WTC11 (cell line): Measurements from ENCODE around the gene ITGB3. TPM values are rescaled to one million over a fixed set of nuclear protein-coding genes. Genes with fewer than 3 reads are reported as not detected.

Source experiments
- ATAC-seq: fragments of 200-7000 bp; cut with Tn5 transposase; 2 replicates; pipeline ENCODE4 v1.10.0; 2021; ENCODE audit warnings: mild to moderate bottlenecking, moderate library complexity
- CTCF ChIA-PET: fragments of 300-600 bp; sonication (Branson Sonifier 250); formaldehyde crosslinking; loops from one replicate; lab custom pipeline; 2021; ENCODE audit warnings: antibody characterized with exemption; lab: Charles Lee
- POLR2A ChIA-PET: fragments of 350-600 bp; sonication (Branson Sonifier 250); formaldehyde crosslinking; loops from one replicate; lab custom pipeline; 2021; ENCODE audit warnings: antibody characterized with exemption; lab: Charles Lee
- DNase-seq: peaks from one replicate; pipeline ENCODE4 v3.0.0; 2021; ENCODE audit warnings: low spot score
- H3K27ac Mint-ChIP-seq: 2 replicates; pipeline ENCODE4 v1.8.0; 2021; ENCODE audit warnings: mixed read lengths
- H3K27me3 Mint-ChIP-seq: 2 replicates; pipeline ENCODE4 v1.8.0; 2021; ENCODE audit warnings: low read depth, mild to moderate bottlenecking, moderate library complexity, mixed read lengths
- H3K36me3 Mint-ChIP-seq: 2 replicates; pipeline ENCODE4 v1.8.0; 2021; ENCODE audit warnings: mixed read lengths
- H3K4me1 Mint-ChIP-seq: 2 replicates; pipeline ENCODE4 v1.8.0; 2022; ENCODE audit warnings: mixed read lengths
- H3K4me3 Mint-ChIP-seq: 2 replicates; pipeline ENCODE4 v1.8.0; 2021; ENCODE audit warnings: mild to moderate bottlenecking, moderate library complexity, mixed read lengths
- H3K9me3 Mint-ChIP-seq: 2 replicates; pipeline ENCODE4 v1.8.0; 2021; ENCODE audit warnings: mixed read lengths
- CREB1 ChIP-seq: sonication (generic); formaldehyde crosslinking; IDR thresholded peaks from 2 replicates; pipeline ENCODE4 v1.8.0; 2023; ENCODE audit warnings: mild to moderate bottlenecking, missing genetic modification reagents
- ETV6 ChIP-seq: sonication (generic); formaldehyde crosslinking; IDR thresholded peaks from 2 replicates; pipeline ENCODE4 v1.8.1; 2022; ENCODE audit warnings: mild to moderate bottlenecking, missing genetic modification reagents
- FOXK1 ChIP-seq: sonication (generic); formaldehyde crosslinking; IDR thresholded peaks from 2 replicates; pipeline ENCODE4 v1.8.0; 2022; ENCODE audit warnings: mild to moderate bottlenecking, moderate library complexity, missing genetic modification reagents
- IRF2 ChIP-seq: sonication (generic); formaldehyde crosslinking; IDR thresholded peaks from 2 replicates; pipeline ENCODE4 v1.8.0; 2022; ENCODE audit warnings: low read depth, missing genetic modification reagents, borderline replicate concordance
- JAZF1 ChIP-seq: fragments of 250-450 bp; sonication (Bioruptor Pico); IDR thresholded peaks from 2 replicates; pipeline ENCODE4 v1.9.0; 2021; ENCODE audit warnings: moderate library complexity, mild to moderate bottlenecking, inconsistent platforms
- NR2C2 ChIP-seq: sonication (generic); formaldehyde crosslinking; IDR thresholded peaks from 2 replicates; pipeline ENCODE4 v1.8.0; 2022; ENCODE audit warnings: mild to moderate bottlenecking, missing genetic modification reagents
- NR3C1 ChIP-seq: sonication (generic); formaldehyde crosslinking; conservative IDR thresholded peaks from 2 replicates; pipeline ENCODE4 v1.8.1; 2023; ENCODE audit warnings: low read depth, mild to moderate bottlenecking, missing genetic modification reagents
- PRRX2 ChIP-seq: fragments of 250-450 bp; sonication (Bioruptor Pico); IDR thresholded peaks from 2 replicates; pipeline ENCODE4 v1.8.0; 2021; ENCODE audit warnings: mild to moderate bottlenecking
- TCF7 ChIP-seq: sonication (generic); formaldehyde crosslinking; IDR thresholded peaks from 2 replicates; pipeline ENCODE4 v1.8.0; 2022; ENCODE audit warnings: mild to moderate bottlenecking, low read depth, missing genetic modification reagents, moderate library complexity
- TP53 ChIP-seq: sonication (generic); formaldehyde crosslinking; IDR thresholded peaks from 2 replicates; pipeline ENCODE4 v1.8.1; 2023; ENCODE audit warnings: mild to moderate bottlenecking, missing genetic modification reagents
- ZNF138 ChIP-seq: sonication (generic); formaldehyde crosslinking; conservative IDR thresholded peaks from 2 replicates; pipeline ENCODE4 v1.8.1; 2022; ENCODE audit warnings: mild to moderate bottlenecking, moderate library complexity, missing genetic modification reagents
- ZNF232 ChIP-seq: sonication (generic); formaldehyde crosslinking; IDR thresholded peaks from 2 replicates; pipeline ENCODE4 v1.8.0; 2022; ENCODE audit warnings: mild to moderate bottlenecking, missing genetic modification reagents
- ZNF317 ChIP-seq: sonication (generic); formaldehyde crosslinking; IDR thresholded peaks from 2 replicates; pipeline ENCODE4 v1.8.1; 2023; ENCODE audit warnings: low read depth, mild to moderate bottlenecking, moderate library complexity, missing genetic modification reagents, borderline replicate concordance
- ZNF423 ChIP-seq: fragments of 250-450 bp; sonication (Bioruptor Pico); IDR thresholded peaks from 2 replicates; pipeline ENCODE4 v2.1.2; 2022; ENCODE audit warnings: mild to moderate bottlenecking, moderate library complexity
- ZNF671 ChIP-seq: fragments of 250-450 bp; sonication (Bioruptor Pico); IDR thresholded peaks from 2 replicates; pipeline ENCODE4 v1.8.0; 2021; ENCODE audit warnings: mild to moderate bottlenecking
- total RNA-seq: library from RNA; stranded (reverse); gene quantifications from 3 replicates; pipeline ENCODE4 v1.2.3, GENCODE V29; 2021
- TF ChIP-seq, protein P1 (sequence below): sonication (generic); formaldehyde crosslinking; IDR thresholded peaks from 2 replicates; pipeline ENCODE4 v1.8.0; 2022; ENCODE audit warnings: mild to moderate bottlenecking, missing genetic modification reagents
- TF ChIP-seq, protein P2 (sequence below): sonication (generic); formaldehyde crosslinking; IDR thresholded peaks from 2 replicates; pipeline ENCODE4 v1.8.0; 2023; ENCODE audit warnings: missing genetic modification reagents
- TF ChIP-seq, protein P3 (sequence below): sonication (generic); formaldehyde crosslinking; IDR thresholded peaks from 2 replicates; pipeline ENCODE4 v1.8.1; 2022; ENCODE audit warnings: missing genetic modification reagents, borderline replicate concordance
- TF ChIP-seq, protein P4 (sequence below): sonication (generic); formaldehyde crosslinking; IDR thresholded peaks from 2 replicates; pipeline ENCODE4 v1.8.0; 2022; ENCODE audit warnings: mild to moderate bottlenecking, missing genetic modification reagents
- TF ChIP-seq, protein P5 (sequence below): sonication (generic); formaldehyde crosslinking; IDR thresholded peaks from 2 replicates; pipeline ENCODE4 v1.8.1; 2023; ENCODE audit warnings: mild to moderate bottlenecking, missing genetic modification reagents, borderline replicate concordance
- TF ChIP-seq, protein P6 (sequence below): sonication (generic); formaldehyde crosslinking; IDR thresholded peaks from 2 replicates; pipeline ENCODE4 v1.8.0; 2023; ENCODE audit warnings: missing genetic modification reagents, mild to moderate bottlenecking, borderline replicate concordance

Gene ITGB3
- total RNA-seq, 1 experiment from 2014 or later: 0.04 TPM

DNA sequence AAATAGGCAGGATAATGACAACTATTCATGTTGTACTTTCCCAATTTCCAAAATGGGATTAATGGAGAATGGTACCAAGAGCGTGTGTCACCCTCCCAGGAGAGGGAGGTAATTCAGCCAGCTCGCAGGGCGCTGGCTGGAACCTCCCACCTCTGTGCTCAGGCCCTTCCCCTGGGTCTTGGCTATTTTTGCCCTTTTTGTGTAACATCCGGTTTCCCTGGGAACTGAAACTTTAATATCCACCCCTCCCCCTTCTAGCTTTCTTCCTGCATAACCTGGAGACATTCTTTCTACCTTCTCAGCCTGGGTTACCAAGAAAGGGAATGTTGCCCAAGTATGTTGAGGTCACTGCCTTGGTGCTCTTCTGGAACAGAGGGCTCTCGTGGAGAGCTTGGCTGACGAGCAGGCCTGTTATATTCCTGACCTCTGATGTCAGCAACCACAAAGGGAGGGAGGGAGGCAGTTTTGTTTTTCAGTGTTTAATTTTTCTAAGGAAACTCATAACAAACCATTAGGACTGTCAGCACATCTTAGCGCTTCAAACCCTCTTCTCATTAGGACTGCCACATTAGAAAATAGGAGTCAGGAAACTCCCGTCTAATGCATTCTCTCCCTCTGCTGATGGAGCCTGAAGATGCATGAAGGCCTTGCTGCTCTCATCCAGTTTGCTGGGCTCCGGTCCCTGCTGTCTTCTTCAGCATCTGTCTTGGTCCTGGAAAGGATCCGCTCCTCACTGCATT lies 25.6 kb downstream of the ITGB3 start:
- ChIA-PET CTCF (interaction anchor here (1.2 to 1.6 kb wide), 2 partner anchors 25 to 90 kb away, joined by 3 to 4 read pairs; partner anchors contain the start of genes CDC27 and ITGB3), POLR2A (no interaction called here)
- TF ChIP-seq NR3C1 (CRISPR knock-in tag) (no peak), ZNF671 (CRISPR knock-in tag) (no peak), ZNF423 (CRISPR knock-in tag) (no peak), JAZF1 (CRISPR knock-in tag) (no peak), TCF7 (CRISPR knock-in tag) (no peak), NR2C2 (CRISPR knock-in tag) (no peak), TP53 (CRISPR knock-in tag) (no peak)
- no peak overlapping the region for H3K4me3 Mint-ChIP-seq
- no peak for ATAC-seq
- H3K4me1 Mint-ChIP-seq: peaks cover 39% of the 10 kb centered on the region
- H3K36me3 Mint-ChIP-seq: no peaks in the 10 kb centered on the region
- H3K27me3 Mint-ChIP-seq: no peaks in the 10 kb centered on the region; the same call in 1 of the 2 replicates
- no peak for DNase-seq
- no peak overlapping the region for H3K27ac Mint-ChIP-seq
- H3K9me3 Mint-ChIP-seq: no peaks in the 10 kb centered on the region

DNA sequence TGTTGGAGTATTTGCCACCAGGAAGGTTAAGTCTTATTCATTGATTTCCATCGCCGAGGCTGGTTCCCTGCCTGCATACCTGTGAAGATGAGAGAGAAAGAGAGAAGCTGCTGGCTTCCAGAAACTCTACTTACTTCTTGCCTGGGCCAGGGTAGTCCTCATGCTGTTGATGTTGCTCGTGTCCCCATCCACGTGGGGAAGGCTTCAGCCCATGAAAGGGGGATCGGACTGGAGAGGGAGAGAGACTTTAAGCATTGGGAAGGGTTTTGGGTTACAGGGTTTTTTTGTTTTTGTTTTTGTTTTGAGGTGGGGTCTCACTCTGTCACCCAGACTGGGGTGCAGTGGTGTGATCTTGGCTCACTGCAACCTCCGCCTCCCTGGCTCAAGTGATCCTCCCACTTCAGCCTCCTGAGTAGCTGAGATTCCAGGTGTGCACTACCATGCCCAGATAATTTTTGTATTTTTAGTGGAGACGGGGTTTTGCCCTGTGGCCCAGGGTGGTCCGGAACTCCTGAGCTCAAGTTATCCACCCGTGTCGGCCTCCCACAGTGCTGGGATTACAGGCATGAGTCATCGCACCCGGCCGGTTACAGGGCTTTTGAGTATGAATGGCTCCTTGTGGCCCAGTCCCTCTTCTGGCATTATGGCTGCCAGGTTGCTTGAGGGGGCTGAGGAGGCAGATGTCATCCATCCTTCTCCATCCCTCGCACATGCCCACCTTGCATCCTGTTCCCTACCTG lies 26.6 kb downstream of the ITGB3 start:
- Mint-ChIP-seq H3K4me3 (no peak overlapping the region), H3K9me3 (no peaks in the 10 kb centered on the region)
- no peak for DNase-seq
- ChIA-PET CTCF (interaction anchor here (1.0 kb wide), 1 partner anchor 11 kb away, joined by 3 read pairs; no protein-coding TSS in a partner anchor), POLR2A (no interaction called here)
- TF ChIP-seq TCF7 (CRISPR knock-in tag): no peak
- TF ChIP-seq, protein P1, sequence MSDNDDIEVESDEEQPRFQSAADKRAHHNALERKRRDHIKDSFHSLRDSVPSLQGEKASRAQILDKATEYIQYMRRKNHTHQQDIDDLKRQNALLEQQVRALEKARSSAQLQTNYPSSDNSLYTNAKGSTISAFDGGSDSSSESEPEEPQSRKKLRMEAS (CRISPR knock-in tag): no peak
- TF ChIP-seq, protein P2, sequence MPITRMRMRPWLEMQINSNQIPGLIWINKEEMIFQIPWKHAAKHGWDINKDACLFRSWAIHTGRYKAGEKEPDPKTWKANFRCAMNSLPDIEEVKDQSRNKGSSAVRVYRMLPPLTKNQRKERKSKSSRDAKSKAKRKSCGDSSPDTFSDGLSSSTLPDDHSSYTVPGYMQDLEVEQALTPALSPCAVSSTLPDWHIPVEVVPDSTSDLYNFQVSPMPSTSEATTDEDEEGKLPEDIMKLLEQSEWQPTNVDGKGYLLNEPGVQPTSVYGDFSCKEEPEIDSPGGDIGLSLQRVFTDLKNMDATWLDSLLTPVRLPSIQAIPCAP: no peak
- TF ChIP-seq ZNF423 (CRISPR knock-in tag): no peak
- no peak for TF ChIP-seq ZNF317 (CRISPR knock-in tag)
- TF ChIP-seq ZNF138 (CRISPR knock-in tag): no peak
- TF ChIP-seq, protein P3, sequence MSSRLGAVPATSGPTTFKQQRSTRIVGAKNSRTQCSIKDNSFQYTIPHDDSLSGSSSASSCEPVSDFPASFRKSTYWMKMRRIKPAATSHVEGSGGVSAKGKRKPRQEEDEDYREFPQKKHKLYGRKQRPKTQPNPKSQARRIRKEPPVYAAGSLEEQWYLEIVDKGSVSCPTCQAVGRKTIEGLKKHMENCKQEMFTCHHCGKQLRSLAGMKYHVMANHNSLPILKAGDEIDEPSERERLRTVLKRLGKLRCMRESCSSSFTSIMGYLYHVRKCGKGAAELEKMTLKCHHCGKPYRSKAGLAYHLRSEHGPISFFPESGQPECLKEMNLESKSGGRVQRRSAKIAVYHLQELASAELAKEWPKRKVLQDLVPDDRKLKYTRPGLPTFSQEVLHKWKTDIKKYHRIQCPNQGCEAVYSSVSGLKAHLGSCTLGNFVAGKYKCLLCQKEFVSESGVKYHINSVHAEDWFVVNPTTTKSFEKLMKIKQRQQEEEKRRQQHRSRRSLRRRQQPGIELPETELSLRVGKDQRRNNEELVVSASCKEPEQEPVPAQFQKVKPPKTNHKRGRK (CRISPR knock-in tag): no peak
- no peak for TF ChIP-seq IRF2 (CRISPR knock-in tag)
- TF ChIP-seq CREB1 (CRISPR knock-in tag): no peak
- TF ChIP-seq PRRX2 (CRISPR knock-in tag): no peak
- no peak for TF ChIP-seq NR3C1 (CRISPR knock-in tag)
- no peak for TF ChIP-seq ETV6
- no peak for TF ChIP-seq FOXK1
- TF ChIP-seq, protein P4, sequence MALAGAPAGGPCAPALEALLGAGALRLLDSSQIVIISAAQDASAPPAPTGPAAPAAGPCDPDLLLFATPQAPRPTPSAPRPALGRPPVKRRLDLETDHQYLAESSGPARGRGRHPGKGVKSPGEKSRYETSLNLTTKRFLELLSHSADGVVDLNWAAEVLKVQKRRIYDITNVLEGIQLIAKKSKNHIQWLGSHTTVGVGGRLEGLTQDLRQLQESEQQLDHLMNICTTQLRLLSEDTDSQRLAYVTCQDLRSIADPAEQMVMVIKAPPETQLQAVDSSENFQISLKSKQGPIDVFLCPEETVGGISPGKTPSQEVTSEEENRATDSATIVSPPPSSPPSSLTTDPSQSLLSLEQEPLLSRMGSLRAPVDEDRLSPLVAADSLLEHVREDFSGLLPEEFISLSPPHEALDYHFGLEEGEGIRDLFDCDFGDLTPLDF (CRISPR knock-in tag): no peak
- TF ChIP-seq, protein P5, sequence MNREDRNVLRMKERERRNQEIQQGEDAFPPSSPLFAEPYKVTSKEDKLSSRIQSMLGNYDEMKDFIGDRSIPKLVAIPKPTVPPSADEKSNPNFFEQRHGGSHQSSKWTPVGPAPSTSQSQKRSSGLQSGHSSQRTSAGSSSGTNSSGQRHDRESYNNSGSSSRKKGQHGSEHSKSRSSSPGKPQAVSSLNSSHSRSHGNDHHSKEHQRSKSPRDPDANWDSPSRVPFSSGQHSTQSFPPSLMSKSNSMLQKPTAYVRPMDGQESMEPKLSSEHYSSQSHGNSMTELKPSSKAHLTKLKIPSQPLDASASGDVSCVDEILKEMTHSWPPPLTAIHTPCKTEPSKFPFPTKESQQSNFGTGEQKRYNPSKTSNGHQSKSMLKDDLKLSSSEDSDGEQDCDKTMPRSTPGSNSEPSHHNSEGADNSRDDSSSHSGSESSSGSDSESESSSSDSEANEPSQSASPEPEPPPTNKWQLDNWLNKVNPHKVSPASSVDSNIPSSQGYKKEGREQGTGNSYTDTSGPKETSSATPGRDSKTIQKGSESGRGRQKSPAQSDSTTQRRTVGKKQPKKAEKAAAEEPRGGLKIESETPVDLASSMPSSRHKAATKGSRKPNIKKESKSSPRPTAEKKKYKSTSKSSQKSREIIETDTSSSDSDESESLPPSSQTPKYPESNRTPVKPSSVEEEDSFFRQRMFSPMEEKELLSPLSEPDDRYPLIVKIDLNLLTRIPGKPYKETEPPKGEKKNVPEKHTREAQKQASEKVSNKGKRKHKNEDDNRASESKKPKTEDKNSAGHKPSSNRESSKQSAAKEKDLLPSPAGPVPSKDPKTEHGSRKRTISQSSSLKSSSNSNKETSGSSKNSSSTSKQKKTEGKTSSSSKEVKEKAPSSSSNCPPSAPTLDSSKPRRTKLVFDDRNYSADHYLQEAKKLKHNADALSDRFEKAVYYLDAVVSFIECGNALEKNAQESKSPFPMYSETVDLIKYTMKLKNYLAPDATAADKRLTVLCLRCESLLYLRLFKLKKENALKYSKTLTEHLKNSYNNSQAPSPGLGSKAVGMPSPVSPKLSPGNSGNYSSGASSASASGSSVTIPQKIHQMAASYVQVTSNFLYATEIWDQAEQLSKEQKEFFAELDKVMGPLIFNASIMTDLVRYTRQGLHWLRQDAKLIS (CRISPR knock-in tag): no peak
- TF ChIP-seq ZNF232 (CRISPR knock-in tag): no peak
- TF ChIP-seq, protein P6, sequence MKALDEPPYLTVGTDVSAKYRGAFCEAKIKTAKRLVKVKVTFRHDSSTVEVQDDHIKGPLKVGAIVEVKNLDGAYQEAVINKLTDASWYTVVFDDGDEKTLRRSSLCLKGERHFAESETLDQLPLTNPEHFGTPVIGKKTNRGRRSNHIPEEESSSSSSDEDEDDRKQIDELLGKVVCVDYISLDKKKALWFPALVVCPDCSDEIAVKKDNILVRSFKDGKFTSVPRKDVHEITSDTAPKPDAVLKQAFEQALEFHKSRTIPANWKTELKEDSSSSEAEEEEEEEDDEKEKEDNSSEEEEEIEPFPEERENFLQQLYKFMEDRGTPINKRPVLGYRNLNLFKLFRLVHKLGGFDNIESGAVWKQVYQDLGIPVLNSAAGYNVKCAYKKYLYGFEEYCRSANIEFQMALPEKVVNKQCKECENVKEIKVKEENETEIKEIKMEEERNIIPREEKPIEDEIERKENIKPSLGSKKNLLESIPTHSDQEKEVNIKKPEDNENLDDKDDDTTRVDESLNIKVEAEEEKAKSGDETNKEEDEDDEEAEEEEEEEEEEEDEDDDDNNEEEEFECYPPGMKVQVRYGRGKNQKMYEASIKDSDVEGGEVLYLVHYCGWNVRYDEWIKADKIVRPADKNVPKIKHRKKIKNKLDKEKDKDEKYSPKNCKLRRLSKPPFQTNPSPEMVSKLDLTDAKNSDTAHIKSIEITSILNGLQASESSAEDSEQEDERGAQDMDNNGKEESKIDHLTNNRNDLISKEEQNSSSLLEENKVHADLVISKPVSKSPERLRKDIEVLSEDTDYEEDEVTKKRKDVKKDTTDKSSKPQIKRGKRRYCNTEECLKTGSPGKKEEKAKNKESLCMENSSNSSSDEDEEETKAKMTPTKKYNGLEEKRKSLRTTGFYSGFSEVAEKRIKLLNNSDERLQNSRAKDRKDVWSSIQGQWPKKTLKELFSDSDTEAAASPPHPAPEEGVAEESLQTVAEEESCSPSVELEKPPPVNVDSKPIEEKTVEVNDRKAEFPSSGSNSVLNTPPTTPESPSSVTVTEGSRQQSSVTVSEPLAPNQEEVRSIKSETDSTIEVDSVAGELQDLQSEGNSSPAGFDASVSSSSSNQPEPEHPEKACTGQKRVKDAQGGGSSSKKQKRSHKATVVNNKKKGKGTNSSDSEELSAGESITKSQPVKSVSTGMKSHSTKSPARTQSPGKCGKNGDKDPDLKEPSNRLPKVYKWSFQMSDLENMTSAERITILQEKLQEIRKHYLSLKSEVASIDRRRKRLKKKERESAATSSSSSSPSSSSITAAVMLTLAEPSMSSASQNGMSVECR (CRISPR knock-in tag): no peak
- TF ChIP-seq, all 79 proteins: peak for 0
- Mint-ChIP-seq H3K4me1 (peaks cover 30% of the 10 kb centered on the region), H3K36me3 (no peaks in the 10 kb centered on the region), H3K27ac (no peak overlapping the region), H3K27me3 (no peaks in the 10 kb centered on the region)
- no peak for ATAC-seq
